Spinal cord (tissue), 10 donors: ENCODE data around the gene TBATA. TPM values are rescaled to one million over a fixed set of nuclear protein-coding genes. Genes with fewer than 3 reads are reported as not detected.

Source experiments
- DNase-seq, 6 donors: peaks; one replicate each; pipeline versions ENCODE4 v3.0.0 to v3.0.0-alpha.2; 2013 to 2015; ENCODE audit warnings: low spot score in 6 of 6, low read depth in 4 of 6
- H3K27ac ChIP-seq: one replicate; pipeline ENCODE4 v1.5.1; 2013; ENCODE audit warnings: low read depth, low read length, control low read depth
- H3K27me3 ChIP-seq: one replicate; pipeline ENCODE4 v1.6.1; 2013; ENCODE audit warnings: low read length; ENCODE audit not compliant: control insufficient read depth, insufficient read depth
- H3K36me3 ChIP-seq: one replicate; pipeline ENCODE4 v1.6.1; 2013; ENCODE audit warnings: low read length; ENCODE audit not compliant: control insufficient read depth, insufficient read depth
- H3K4me1 ChIP-seq: one replicate; pipeline ENCODE4 v1.6.1; 2013; ENCODE audit warnings: low read length; ENCODE audit not compliant: control insufficient read depth, insufficient read depth
- H3K4me3 ChIP-seq: one replicate; pipeline ENCODE4 v1.5.1; 2013; ENCODE audit warnings: low read depth, low read length, control low read depth
- H3K9me3 ChIP-seq: one replicate; pipeline ENCODE4 v1.6.1; 2013; ENCODE audit warnings: low read length; ENCODE audit not compliant: control insufficient read depth, insufficient read depth
- WGBS: methylation state at CpG from one replicate; pipeline ENCODE4 v1.1.5; 2013; ENCODE audit warnings: missing lambda C conversion rate; ENCODE audit not compliant: insufficient coverage; 5-methylcytosine and 5-hydroxymethylcytosine counted together
- polyA plus RNA-seq, 2 donors: library from polyadenylated mRNA; unstranded; fragments of 120-200 nt; gene quantifications; one replicate each; pipeline ENCODE4 v1.2.1, GENCODE V29; 2013; ENCODE audit not compliant: insufficient read length in 2 of 2
- total RNA-seq, 2 donors: library from RNA; depleted of rRNA in 1 of 2; stranded (reverse); fragments of 120-200 nt in 1 of 2; fragments of >200 nt in 1 of 2; gene quantifications; one replicate each; pipeline versions ENCODE4 v1.2.3 to v1.2.4, GENCODE V29; 2013 to 2014
- donor health status: healthy.

TBATA gene
- total and polyA plus RNA-seq, 4 donors: not detected

GRCh38 chr10:70753841-70754621 is 31.1 kb downstream of the TBATA start:
- 72% methylated on average over 15 of the region's 15 CpGs for WGBS
- no peak overlapping the region for H3K27ac ChIP-seq
- DNase-seq: no peak
- peaks cover 2% of the 10 kb centered on the region for H3K36me3 ChIP-seq
- H3K4me1 ChIP-seq: peaks cover 7% of the 10 kb centered on the region
- no peaks in the 10 kb centered on the region for H3K27me3 ChIP-seq
- H3K4me3 ChIP-seq: no peak overlapping the region
- H3K9me3 ChIP-seq: no peaks in the 10 kb centered on the region

- DNase-seq: no peak
- Histone ChIP-seq H3K4me3 (no peak overlapping the region), H3K9me3 (no peaks in the 10 kb centered on the region), H3K27ac (no peak overlapping the region), H3K4me1 (peaks cover 7% of the 10 kb centered on the region), H3K27me3 (no peaks in the 10 kb centered on the region), H3K36me3 (peaks cover 2% of the 10 kb centered on the region)
- 79% methylated on average over 6 of the region's 10 CpGs for WGBS
Measured at GRCh38 chr10:70753026-70753663, 32.0 kb downstream of the TBATA start.

- H3K4me1 ChIP-seq: peaks cover 7% of the 10 kb centered on the region
- H3K27me3 ChIP-seq: no peaks in the 10 kb centered on the region
- no peak overlapping the region for H3K4me3 ChIP-seq
- no peaks in the 10 kb centered on the region for H3K9me3 ChIP-seq
- no peak for DNase-seq
- H3K36me3 ChIP-seq: no peaks in the 10 kb centered on the region
- H3K27ac ChIP-seq: no peak overlapping the region
- 94% methylated on average over 3 of the region's 7 CpGs for WGBS
Measured at GRCh38 chr10:70752571-70752970, 32.6 kb downstream of the TBATA start.

GRCh38 chr10:70751991-70752390 is 33.2 kb downstream of the TBATA start:
- peaks cover 7% of the 10 kb centered on the region for H3K4me1 ChIP-seq
- no peaks in the 10 kb centered on the region for H3K9me3 ChIP-seq
- H3K27ac ChIP-seq: no peak overlapping the region
- 94% methylated on average over 14 of the region's 14 CpGs for WGBS
- no peak for DNase-seq
- H3K27me3 ChIP-seq: no peaks in the 10 kb centered on the region
- no peaks in the 10 kb centered on the region for H3K36me3 ChIP-seq
- no peak overlapping the region for H3K4me3 ChIP-seq

GRCh38 chr10:70751356-70751755 is 33.8 kb downstream of the TBATA start:
- Histone ChIP-seq H3K27ac (no peak overlapping the region), H3K27me3 (no peaks in the 10 kb centered on the region), H3K9me3 (no peaks in the 10 kb centered on the region), H3K36me3 (no peaks in the 10 kb centered on the region), H3K4me3 (no peak overlapping the region), H3K4me1 (peaks cover 7% of the 10 kb centered on the region)
- DNase-seq: no peak
- WGBS: 93% methylated on average over 9 of the region's 9 CpGs

- no peak for DNase-seq
- Histone ChIP-seq H3K4me1 (peaks cover 7% of the 10 kb centered on the region), H3K36me3 (no peaks in the 10 kb centered on the region), H3K27me3 (no peaks in the 10 kb centered on the region), H3K27ac (no peak overlapping the region), H3K4me3 (no peak overlapping the region), H3K9me3 (no peaks in the 10 kb centered on the region)
- 59% methylated on average over 3 of the region's 3 CpGs for WGBS
Measured at GRCh38 chr10:70750156-70750703, 34.9 kb downstream of the TBATA start.

GRCh38 chr10:70749756-70750155 is 35.4 kb downstream of the TBATA start:
- no peak for DNase-seq
- no peaks in the 10 kb centered on the region for H3K9me3 ChIP-seq
- H3K27me3 ChIP-seq: no peaks in the 10 kb centered on the region
- H3K36me3 ChIP-seq: no peaks in the 10 kb centered on the region
- peaks cover 6% of the 10 kb centered on the region for H3K4me1 ChIP-seq
- 100% methylated on average over 10 of the region's 10 CpGs for WGBS
- no peak overlapping the region for H3K4me3 ChIP-seq
- no peak overlapping the region for H3K27ac ChIP-seq

- H3K36me3 ChIP-seq: no peaks in the 10 kb centered on the region
- H3K27ac ChIP-seq: no peak overlapping the region
- H3K9me3 ChIP-seq: no peaks in the 10 kb centered on the region
- DNase-seq: no peak
- 93% methylated on average over 7 of the region's 10 CpGs for WGBS
- H3K4me3 ChIP-seq: no peak overlapping the region
- peaks cover 2% of the 10 kb centered on the region for H3K4me1 ChIP-seq
- no peaks in the 10 kb centered on the region for H3K27me3 ChIP-seq
Measured at GRCh38 chr10:70748801-70749573, 36.2 kb downstream of the TBATA start.

GRCh38 chr10:70748305-70748704 is 36.9 kb downstream of the TBATA start:
- WGBS: no CpG with 5 or more reads among the region's 3 CpGs
- H3K4me3 ChIP-seq: no peak overlapping the region
- H3K4me1 ChIP-seq: peaks cover 9% of the 10 kb centered on the region
- H3K27me3 ChIP-seq: no peaks in the 10 kb centered on the region
- no peaks in the 10 kb centered on the region for H3K9me3 ChIP-seq
- no peaks in the 10 kb centered on the region for H3K36me3 ChIP-seq
- DNase-seq: no peak
- no peak overlapping the region for H3K27ac ChIP-seq
